GM23338 (cell line): ENCODE data around the gene PHKB. TPM values are rescaled to one million over a fixed set of nuclear protein-coding genes. Genes with fewer than 3 reads are reported as not detected.

Source experiments
- ATAC-seq: fragments of 200-7000 bp; cut with Tn5 transposase; 3 replicates; pipeline ENCODE4 v1.9.1; 2020
- DNase-seq: peaks from one replicate; pipeline ENCODE4 v3.0.0-alpha.2; 2015; ENCODE audit warnings: low spot score
- H2AFZ ChIP-seq: fragments of 200-600 bp; sonication (generic); 2 replicates; pipeline ENCODE4 v1.8.0; 2016; ENCODE audit warnings: antibody characterized with exemption, mild to moderate bottlenecking, moderate library complexity
- H3F3A ChIP-seq: fragments of 200-600 bp; sonication (generic); replicated peaks from 2 replicates; pipeline ENCODE4 v1.8.0; 2017; ENCODE audit warnings: antibody characterized with exemption, mixed run types, low read depth
- H3K27ac ChIP-seq: fragments of 200-600 bp; sonication (generic); 2 replicates; pipeline ENCODE4 v1.6.1; 2016; ENCODE audit warnings: low read depth
- H3K27me3 ChIP-seq: fragments of 200-600 bp; sonication (generic); 2 replicates; pipeline ENCODE4 v1.8.0; 2016; ENCODE audit warnings: mild to moderate bottlenecking, mixed run types, moderate library complexity; ENCODE audit not compliant: insufficient read depth
- H3K36me3 ChIP-seq: fragments of 200-600 bp; sonication (generic); 2 replicates; pipeline ENCODE4 v1.8.0; 2016; ENCODE audit warnings: mild to moderate bottlenecking; ENCODE audit not compliant: insufficient read depth
- H3K4me1 ChIP-seq: fragments of 200-600 bp; sonication (generic); 2 replicates; pipeline ENCODE4 v1.8.0; 2016; ENCODE audit warnings: mild to moderate bottlenecking, moderate library complexity; ENCODE audit not compliant: insufficient read depth
- H3K4me2 ChIP-seq: fragments of 200-600 bp; sonication (generic); 2 replicates; pipeline ENCODE4 v1.7.1; 2017; ENCODE audit warnings: mixed run types
- H3K4me3 ChIP-seq: fragments of 200-600 bp; sonication (generic); 2 replicates; pipeline ENCODE4 v1.6.1; 2016; ENCODE audit warnings: mixed run types
- H3K79me2 ChIP-seq: fragments of 200-600 bp; sonication (generic); replicated peaks from 2 replicates; pipeline ENCODE4 v1.8.0; 2017; ENCODE audit warnings: mild to moderate bottlenecking; ENCODE audit not compliant: insufficient read depth
- H3K9me2 ChIP-seq: fragments of 200-600 bp; sonication (generic); 2 replicates; pipeline ENCODE4 v1.8.0; 2017; ENCODE audit not compliant: insufficient read depth
- H4K20me1 ChIP-seq: fragments of 200-600 bp; sonication (generic); replicated peaks from 2 replicates; pipeline ENCODE4 v1.8.0; 2017; ENCODE audit warnings: mild to moderate bottlenecking; ENCODE audit not compliant: insufficient read depth
- H3K27ac Mint-ChIP-seq: 2 replicates; pipeline ENCODE4 v1.8.0; 2020; ENCODE audit warnings: inconsistent platforms, mild to moderate bottlenecking, moderate library complexity, mixed read lengths
- H3K27me3 Mint-ChIP-seq: 3 replicates; pipeline ENCODE4 v1.8.0; 2022; ENCODE audit warnings: low read depth, mild to moderate bottlenecking, moderate library complexity, mixed read lengths, inconsistent platforms; ENCODE audit not compliant: insufficient read depth, poor library complexity
- H3K36me3 Mint-ChIP-seq: 3 replicates; pipeline ENCODE4 v1.8.0; 2021; ENCODE audit warnings: low read depth, mild to moderate bottlenecking, inconsistent platforms, moderate library complexity, mixed read lengths
- H3K4me1 Mint-ChIP-seq: 3 replicates; pipeline ENCODE4 v1.8.0; 2020; ENCODE audit warnings: mild to moderate bottlenecking, inconsistent platforms, mixed read lengths
- H3K4me3 Mint-ChIP-seq: 3 replicates; pipeline ENCODE4 v1.8.0; 2021; ENCODE audit warnings: moderate library complexity, mild to moderate bottlenecking, inconsistent platforms, mixed read lengths
- H3K9me3 Mint-ChIP-seq: 3 replicates; pipeline ENCODE4 v1.8.0; 2020; ENCODE audit warnings: moderate library complexity, mild to moderate bottlenecking, inconsistent platforms, mixed read lengths
- CREB1 ChIP-seq: fragments of 250-450 bp; sonication (Bioruptor Pico); IDR thresholded peaks from 2 replicates; pipeline ENCODE4 v1.5.0; 2020; ENCODE audit warnings: low read depth, mild to moderate bottlenecking, moderate library complexity
- CTCF ChIP-seq, 2 experiments: fragments of 200-600 bp in 1 of 2; sonication (generic) in 1 of 2; conservative IDR thresholded peaks; 2 replicates each; pipeline versions ENCODE4 v1.5.1 to v1.6.1; 2016 to 2017; ENCODE audit warnings: antibody characterized with exemption in 2 of 2, low read depth in 2 of 2, mild to moderate bottlenecking in 2 of 2, moderate library complexity in 1 of 2
- ETS1 ChIP-seq: IDR thresholded peaks from 2 replicates; pipeline ENCODE4 v1.6.1; 2016; ENCODE audit warnings: antibody characterized with exemption
- EZH2 ChIP-seq: fragments of 200-600 bp; sonication (generic); IDR thresholded peaks from one replicate; pipeline ENCODE4 v1.8.0; 2017; ENCODE audit warnings: antibody characterized with exemption, mild to moderate bottlenecking, low read depth; ENCODE audit not compliant: unreplicated experiment
- EZH2phosphoT487 ChIP-seq: fragments of 200-600 bp; sonication (generic); IDR thresholded peaks from one replicate; pipeline ENCODE4 v1.8.1; 2018; ENCODE audit warnings: antibody characterized with exemption; ENCODE audit not compliant: unreplicated experiment
- JUNB ChIP-seq: IDR thresholded peaks from one replicate; pipeline ENCODE4 v1.6.1; 2016; ENCODE audit warnings: antibody characterized with exemption; ENCODE audit not compliant: unreplicated experiment
- NANOG ChIP-seq: IDR thresholded peaks from 2 replicates; pipeline ENCODE4 v1.6.1; 2016; ENCODE audit warnings: antibody characterized with exemption, borderline replicate concordance
- POLR2AphosphoS5 ChIP-seq: IDR thresholded peaks from 2 replicates; pipeline ENCODE4 v1.6.1; 2016; ENCODE audit warnings: antibody characterized with exemption, low read depth
- REST ChIP-seq: IDR thresholded peaks from one replicate; pipeline ENCODE4 v1.6.1; 2018; ENCODE audit warnings: antibody characterized with exemption; ENCODE audit not compliant: unreplicated experiment
- STAT1 ChIP-seq: IDR thresholded peaks from one replicate; pipeline ENCODE4 v1.6.1; 2016; ENCODE audit warnings: antibody characterized with exemption; ENCODE audit not compliant: unreplicated experiment
- ZNF114 ChIP-seq: fragments of 250-450 bp; sonication (Bioruptor Pico); IDR thresholded peaks from 2 replicates; pipeline ENCODE4 v1.5.0; 2020; ENCODE audit warnings: mild to moderate bottlenecking, moderate library complexity
- ZNF331 ChIP-seq: fragments of 250-450 bp; sonication (Bioruptor Pico); IDR thresholded peaks from 2 replicates; pipeline ENCODE4 v1.5.0; 2020; ENCODE audit warnings: low read depth, mild to moderate bottlenecking, moderate library complexity
- ZNF462 ChIP-seq: fragments of 250-450 bp; sonication (Bioruptor Pico); IDR thresholded peaks from 2 replicates; pipeline ENCODE4 v1.5.0; 2020; ENCODE audit warnings: mild to moderate bottlenecking, moderate library complexity
- polyA plus RNA-seq: library from polyadenylated mRNA; unstranded; fragments of >200 nt; fragmentation: Nextera tagmentation; extraction: Ambion mirVana; gene quantifications from 2 replicates; pipeline ENCODE4 v1.2.1, GENCODE V29; 2016
- total RNA-seq: library from RNA; depleted of rRNA; stranded (reverse); fragments of >200 nt; shearing (Covaris generic); gene quantifications from 2 replicates; pipeline ENCODE4 v1.2.3, GENCODE V29; 2014

The PHKB gene
- total and polyA plus RNA-seq, 2 experiments from 2014 or later: 20.3 to 57.3 TPM

GRCh38 chr16:47732122-47732521, 271.0 kb downstream of the PHKB start:
- no peak for TF ChIP-seq POLR2AphosphoS5
- TF ChIP-seq EZH2: no peak
- TF ChIP-seq STAT1: no peak
- no peak for TF ChIP-seq ZNF462 (CRISPR knock-in tag)
- no peak for TF ChIP-seq NANOG
- no peak for TF ChIP-seq JUNB
- no peak for TF ChIP-seq REST
- no peak for TF ChIP-seq CTCF (conservative IDR thresholded peaks at IDR 0.05; ENCODE audit: low read depth in 2 of 2)
- TF ChIP-seq ZNF331 (CRISPR knock-in tag): no peak
- TF ChIP-seq CREB1: no peak
- no peak for TF ChIP-seq ZNF114
- no peak for TF ChIP-seq EZH2phosphoT487
- TF ChIP-seq ETS1: no peak
- peak; percentile 59 for ATAC-seq
- Histone ChIP-seq H3F3A (no peaks in the 10 kb centered on the region), H3K27me3 (no peaks in the 10 kb centered on the region), H3K27ac (no peak overlapping the region), H3K4me1 (peaks cover 24% of the 10 kb centered on the region; the same call in 1 of the 2 replicates), H3K9me2 (peaks cover 7% of the 10 kb centered on the region; the same call in 1 of the 2 replicates), H3K36me3 (no peaks in the 10 kb centered on the region), H3K4me3 (no peak overlapping the region), H4K20me1 (no peaks in the 10 kb centered on the region), H3K79me2 (no peaks in the 10 kb centered on the region), H2AFZ (no peak overlapping the region), H3K4me2 (peak overlapping the region; percentile 20)
- peak; percentile 2 for DNase-seq
- H3K4me3 Mint-ChIP-seq: no peak overlapping the region
- H3K4me1 Mint-ChIP-seq: peaks cover 23% of the 10 kb centered on the region
- no peak overlapping the region for H3K27ac Mint-ChIP-seq
- no peaks in the 10 kb centered on the region for H3K36me3 Mint-ChIP-seq
- H3K27me3 Mint-ChIP-seq: peaks cover 2% of the 10 kb centered on the region
- no peaks in the 10 kb centered on the region for H3K9me3 Mint-ChIP-seq
